Measurements from ENCODE around the gene LSG1.

Gene LSG1

DNA sequence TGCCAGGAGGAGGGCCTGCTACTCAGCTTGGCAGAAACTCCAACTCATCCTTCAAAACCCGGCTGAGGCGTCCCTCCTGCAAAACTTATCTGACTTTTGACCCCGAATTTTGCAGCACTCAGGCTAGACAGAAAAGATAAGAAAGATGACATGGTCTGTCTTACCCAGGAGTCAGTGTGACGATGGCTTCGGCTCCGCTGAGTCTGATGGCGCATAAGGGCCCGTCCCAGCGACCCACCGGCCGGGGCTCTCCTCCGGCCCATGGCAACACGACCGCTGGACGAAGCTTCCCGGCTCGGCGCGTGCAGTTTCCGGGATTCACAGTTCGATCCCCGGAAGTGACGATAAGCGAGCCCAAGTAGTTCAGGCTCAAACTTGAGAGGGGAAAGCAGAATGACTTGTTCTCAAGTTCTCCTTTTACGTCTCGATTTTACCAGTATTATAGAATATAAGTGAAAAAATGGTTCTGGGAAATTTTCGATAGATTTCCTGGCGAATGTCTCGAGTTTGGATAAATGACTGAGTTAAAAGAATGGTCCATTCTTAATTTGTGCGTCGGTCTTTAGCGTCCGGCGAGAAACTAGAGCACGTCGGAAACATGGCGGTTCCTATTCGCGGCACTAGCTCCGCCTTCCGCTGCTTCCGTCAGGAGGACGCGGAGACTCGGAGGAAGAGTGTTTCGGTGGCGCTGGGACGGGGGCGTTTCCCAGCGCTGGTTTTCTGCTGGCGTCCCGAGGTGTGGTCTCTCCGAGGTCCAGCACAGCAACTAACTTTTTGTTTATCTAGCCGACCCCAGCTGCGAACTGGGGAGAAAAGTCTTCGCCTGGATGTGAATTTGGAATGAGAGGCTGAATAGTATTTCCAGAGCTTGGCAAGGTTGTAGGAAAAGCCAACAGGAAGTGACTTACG is at the start of gene LSG1:
LSG1 (minus strand) TSS at position 292 of the 909 bp plus-strand sequence; CDS start at position 263, 29 bp downstream.
- peak; percentile 72 to 82 (median 80) for DNase-seq (ENCODE audit: low read depth in 4 of 4, low spot score in 1 of 4)

DNA sequence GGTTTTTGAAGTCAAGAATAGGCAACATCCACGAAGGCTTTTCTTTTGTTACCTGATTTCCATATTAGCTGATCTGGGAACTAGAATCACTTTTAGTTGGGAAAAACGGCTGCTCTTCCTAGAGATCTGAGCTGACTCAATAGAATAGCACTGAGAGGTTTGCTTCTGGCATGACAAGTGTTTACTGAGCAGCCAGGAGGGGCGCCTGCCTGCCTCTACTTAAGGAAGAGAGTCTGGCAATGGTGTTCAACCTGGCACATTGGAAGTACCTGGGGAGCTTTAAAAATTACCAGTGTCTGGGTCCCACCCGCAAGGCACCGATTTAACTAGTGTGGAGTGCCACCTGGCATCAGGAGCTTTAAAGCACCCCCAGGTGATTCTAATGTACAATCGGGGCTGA is 48.1 kb upstream of the LSG1 start:
- DNase-seq (ENCODE audit: low read depth in 4 of 4, low spot score in 1 of 4), result no peak

DNA sequence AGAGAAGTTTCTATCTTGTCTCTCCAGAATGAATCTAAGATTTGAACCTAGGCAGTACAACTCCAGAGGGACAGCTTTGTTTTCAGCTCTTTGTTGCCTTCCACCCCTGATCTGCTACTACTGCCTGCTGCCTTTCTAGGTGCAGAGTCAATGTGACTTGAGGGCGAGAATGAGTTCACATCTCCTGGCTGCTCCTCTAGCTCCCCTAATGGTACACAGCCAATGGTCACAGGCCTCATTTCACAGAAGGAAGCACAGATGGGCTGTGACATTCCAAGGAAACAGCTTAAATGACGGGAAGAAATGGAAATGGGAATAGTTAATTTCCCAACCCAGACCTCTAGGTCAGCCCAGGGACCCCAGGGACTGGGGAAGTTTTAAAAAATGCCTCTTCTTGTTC is 46.1 kb upstream of the LSG1 start:
- no peak for DNase-seq (ENCODE audit: low read depth in 4 of 4, low spot score in 1 of 4)

DNA sequence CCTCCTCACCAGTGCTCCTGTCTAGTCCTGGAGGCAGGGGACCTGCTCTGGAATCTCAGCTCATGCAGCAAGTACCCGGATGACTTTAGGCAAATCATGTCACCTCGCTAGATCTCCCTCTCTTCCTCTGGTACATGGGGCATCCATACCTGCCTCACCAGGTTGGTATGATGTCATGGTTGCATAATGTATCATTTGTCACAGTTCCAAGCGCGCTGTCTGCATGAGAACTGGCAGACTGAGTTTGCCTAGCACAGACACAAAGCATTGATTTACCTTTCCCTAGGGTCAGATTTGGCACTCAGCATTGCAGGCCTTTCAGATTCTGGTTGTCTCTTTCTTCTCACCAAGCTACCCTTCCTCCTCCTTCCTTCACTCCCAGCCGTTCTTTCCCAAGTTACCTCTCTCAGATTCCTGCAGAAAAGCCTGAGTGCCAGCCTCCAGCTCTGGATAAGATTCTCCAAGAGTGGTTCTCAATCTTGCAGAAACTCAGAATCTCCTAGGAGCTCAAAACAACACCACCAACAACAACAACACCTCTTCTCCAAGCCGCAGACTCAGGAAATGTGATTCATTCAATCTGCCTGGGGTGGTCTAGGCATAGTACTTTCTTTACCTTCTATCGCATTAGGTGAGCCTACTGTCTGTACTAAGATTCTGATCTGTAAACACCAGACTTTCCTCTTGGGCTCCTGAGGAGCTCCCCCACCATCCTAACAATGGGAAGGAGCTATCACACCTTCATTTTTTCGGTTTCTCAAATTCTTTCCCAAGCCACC is 43.2 kb upstream of the LSG1 start:
- DNase-seq (ENCODE audit: low read depth in 4 of 4, low spot score in 1 of 4), result no peak

DNA sequence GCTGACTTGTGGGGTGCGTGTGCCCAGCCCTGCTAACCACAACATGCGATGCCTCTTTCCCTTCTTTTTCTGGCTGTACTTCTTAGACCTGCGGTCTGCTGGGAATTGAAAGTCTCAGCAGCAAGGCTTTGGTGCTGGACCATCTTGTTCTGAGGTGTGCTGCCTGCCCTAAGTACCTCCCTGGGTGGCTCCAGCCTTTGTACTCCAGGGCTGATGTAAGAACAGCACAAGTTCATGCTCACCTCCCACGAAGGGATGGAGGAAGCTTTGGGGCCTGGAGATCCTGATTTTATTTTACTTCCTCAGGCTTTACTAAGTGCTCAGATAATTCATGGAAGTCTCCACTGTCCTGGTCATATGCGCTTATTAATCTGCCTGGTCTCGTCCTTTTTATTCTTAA is 42.6 kb upstream of the LSG1 start:
- DNase-seq (ENCODE audit: low read depth in 4 of 4, low spot score in 1 of 4), result no peak

DNA sequence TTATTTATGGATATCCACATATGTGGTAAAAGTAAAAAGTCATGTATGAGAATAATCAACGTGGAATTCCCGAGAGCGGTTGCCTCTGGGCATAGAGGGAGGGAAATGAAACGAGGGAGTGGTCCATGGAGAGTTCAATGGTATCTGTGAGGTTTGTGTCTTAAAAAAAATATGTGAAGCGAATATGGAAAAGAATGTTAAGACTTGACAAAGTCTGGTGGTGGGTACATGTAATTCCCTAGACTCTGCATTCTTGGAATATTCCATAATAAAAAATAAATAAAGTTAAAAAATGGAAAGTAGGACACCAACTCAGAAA is 42.1 kb upstream of the LSG1 start:
- no peak for DNase-seq (ENCODE audit: low read depth in 4 of 4, low spot score in 1 of 4)

DNA sequence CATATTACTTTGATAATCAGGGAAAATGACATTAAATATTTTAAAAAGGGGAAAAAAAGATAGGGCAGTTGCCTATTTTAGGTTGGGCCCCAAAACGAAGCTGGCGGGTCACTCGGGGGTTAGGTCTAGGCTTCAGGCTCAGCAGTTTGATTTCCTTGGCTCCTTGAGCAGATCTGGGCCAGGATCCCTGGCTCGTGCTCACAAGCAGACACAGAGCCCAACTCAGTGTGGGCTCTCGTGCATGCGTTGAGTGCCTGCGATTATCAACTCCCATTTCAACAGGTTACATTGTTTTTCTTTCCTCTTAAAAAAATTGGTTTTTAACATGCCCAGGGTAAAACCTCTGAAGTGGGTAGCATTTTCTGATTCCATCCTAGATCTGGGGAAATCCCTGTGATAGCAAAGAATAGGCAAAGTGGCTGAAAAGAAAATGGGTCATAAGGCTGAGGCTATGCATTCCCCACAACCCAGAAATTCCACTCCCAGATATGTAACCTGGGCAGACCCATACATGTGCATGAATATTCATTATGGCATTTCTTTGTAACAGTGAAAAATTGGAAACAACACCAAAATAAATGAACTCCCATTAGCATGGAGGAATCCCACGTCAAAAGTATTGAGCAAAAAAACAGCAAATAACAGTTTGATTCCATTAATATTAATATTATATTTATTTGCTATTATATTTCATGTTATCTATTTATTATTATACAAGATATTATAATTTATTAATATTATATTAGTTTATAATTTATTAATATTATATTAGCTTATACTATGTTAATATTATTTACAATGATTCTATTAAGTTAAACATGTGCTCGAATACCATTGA is 41.5 kb upstream of the LSG1 start:
- DNase-seq (ENCODE audit: low read depth in 4 of 4, low spot score in 1 of 4), result no peak

DNA sequence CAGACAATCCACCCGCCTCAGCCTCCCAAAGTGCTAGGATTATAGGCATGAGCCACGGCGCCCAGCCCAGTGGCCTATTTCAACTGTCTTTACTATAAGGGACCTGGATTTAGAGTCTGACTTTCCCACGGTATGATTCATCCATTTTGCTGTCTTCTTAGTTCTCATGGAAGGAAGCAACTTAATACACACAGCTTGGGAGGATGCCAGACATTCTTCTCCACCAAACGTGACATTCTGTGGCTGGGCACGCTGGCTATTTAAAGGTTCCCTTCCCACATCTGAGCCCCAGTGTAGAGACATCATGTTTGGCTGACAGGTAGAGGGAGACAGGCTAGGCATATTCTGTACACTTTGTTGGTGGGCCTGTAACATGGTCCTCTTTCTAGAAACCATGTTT is 39.9 kb upstream of the LSG1 start:
- DNase-seq (ENCODE audit: low read depth in 4 of 4, low spot score in 1 of 4), result no peak

DNA sequence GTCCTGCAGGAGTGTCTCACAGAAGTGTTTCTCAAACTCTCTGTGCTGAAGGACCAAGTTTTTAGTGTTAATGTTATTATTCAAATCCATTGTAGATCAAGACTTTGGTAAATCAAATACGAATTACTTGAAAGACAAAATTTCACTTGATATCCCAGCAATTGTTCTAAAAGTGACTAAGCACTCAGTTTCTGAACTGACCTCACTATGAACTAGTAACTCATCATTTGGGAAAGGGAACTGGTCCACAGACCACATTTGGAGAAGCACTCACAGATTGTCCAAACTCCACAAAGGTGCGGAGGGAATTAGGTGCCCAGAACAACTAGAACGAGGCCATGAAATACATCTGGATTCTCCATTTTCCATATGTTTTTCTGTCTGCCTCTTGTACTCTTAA is 39.3 kb upstream of the LSG1 start:
- no peak for DNase-seq (ENCODE audit: low read depth in 4 of 4, low spot score in 1 of 4)

DNA sequence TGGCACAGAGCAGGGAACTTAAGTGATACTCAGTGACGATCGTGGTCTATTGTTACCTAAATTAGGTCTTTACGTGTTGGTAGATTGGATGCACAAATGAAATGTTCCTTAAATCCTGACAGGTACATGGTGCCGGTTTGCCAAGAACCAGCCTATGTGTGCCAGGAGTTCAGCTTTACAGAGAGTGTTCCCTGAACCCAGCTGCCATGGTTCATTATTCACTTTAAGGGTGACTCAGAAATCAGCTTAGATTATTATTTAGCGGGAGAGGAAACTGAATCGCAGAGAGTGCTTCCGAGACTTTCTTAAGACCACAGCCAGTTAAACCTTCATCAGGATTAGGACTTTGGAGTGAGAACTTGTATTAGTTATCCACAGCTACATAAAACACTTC is 35.2 kb upstream of the LSG1 start:
- DNase-seq (ENCODE audit: low read depth in 4 of 4, low spot score in 1 of 4), result no peak

DNA sequence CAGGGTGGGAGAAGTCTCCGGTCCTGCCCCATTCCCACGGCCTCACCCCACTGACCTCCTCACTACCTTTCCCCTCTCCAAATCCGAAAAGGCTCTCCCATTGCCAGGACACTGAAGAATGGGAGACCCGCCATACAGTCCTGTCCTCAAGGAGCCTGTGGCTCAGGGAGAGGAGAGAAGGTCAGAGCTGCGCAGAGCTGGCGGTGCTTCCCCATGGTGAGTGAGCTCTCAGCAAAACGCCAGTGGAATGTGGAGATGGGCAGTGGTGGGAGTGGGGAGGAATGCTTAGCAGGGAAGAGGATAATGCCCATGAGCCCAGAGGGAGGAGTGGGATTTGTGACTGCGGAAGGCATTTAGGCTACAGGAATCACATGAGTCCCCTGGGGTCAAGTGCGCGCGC is 33.8 kb upstream of the LSG1 start:
- DNase-seq (ENCODE audit: low read depth in 4 of 4, low spot score in 1 of 4), result no peak

DNA sequence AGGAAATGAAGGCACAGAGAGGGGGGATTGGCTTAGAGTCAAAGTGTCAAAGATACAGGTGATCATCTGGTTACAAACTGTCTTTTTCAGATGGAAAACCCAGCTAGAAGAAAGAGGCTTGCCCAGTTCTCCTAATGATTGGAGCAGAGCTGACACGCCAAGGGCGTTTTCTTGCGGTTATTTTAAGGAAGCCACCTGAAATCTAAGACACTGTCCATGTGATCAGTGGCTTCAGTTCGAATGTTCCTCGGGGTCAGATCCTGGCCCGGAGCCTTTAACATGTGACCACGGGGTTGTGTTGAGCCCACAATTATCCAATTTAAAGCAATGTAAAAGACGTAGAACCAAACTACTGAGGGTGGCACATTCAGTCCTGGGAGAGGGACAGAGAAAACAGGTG is 33.2 kb upstream of the LSG1 start:
- DNase-seq (ENCODE audit: low read depth in 4 of 4, low spot score in 1 of 4), result no peak

DNA sequence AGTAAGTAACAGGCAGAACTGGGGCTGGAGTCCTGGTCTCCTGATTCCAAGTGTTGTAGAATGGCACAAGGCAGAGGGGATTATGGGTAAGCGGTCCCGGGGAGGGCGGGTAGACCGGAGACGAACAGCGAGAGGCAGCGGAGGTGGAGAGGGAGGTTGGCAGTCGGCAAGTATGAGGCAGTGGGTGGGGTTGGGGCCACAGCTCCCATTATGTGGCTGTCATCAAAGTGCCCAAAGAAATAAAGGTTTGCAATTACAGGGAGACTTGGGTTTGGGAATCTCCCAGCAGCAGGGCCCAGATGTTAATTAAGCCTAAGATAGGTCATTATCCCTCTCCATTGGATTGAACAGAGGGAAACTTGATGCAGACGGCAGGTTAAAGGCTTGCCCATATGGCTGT is 30.6 kb upstream of the LSG1 start:
- no peak for DNase-seq (ENCODE audit: low read depth in 4 of 4, low spot score in 1 of 4)

DNA sequence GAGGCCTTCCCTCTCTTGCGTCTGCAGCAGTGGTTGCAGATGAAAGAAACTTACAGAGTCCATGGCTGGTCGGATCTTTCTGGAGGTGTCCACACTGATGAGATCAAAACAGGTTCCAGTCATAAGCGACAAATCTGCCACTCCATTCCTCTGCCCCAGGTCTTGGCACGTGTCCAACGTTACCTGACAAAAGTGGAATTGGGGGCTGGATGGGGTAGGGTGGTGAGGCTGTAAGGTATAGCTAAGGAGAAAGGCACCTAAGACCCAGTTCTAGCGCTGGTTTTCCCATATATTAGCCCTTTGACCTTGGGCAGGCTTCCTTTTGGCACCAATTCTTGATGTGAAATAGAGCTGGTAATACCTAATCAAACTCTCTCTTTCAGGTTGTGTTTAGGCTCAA is 24.7 kb upstream of the LSG1 start:
- DNase-seq (ENCODE audit: low read depth in 4 of 4, low spot score in 1 of 4), result no peak

DNA sequence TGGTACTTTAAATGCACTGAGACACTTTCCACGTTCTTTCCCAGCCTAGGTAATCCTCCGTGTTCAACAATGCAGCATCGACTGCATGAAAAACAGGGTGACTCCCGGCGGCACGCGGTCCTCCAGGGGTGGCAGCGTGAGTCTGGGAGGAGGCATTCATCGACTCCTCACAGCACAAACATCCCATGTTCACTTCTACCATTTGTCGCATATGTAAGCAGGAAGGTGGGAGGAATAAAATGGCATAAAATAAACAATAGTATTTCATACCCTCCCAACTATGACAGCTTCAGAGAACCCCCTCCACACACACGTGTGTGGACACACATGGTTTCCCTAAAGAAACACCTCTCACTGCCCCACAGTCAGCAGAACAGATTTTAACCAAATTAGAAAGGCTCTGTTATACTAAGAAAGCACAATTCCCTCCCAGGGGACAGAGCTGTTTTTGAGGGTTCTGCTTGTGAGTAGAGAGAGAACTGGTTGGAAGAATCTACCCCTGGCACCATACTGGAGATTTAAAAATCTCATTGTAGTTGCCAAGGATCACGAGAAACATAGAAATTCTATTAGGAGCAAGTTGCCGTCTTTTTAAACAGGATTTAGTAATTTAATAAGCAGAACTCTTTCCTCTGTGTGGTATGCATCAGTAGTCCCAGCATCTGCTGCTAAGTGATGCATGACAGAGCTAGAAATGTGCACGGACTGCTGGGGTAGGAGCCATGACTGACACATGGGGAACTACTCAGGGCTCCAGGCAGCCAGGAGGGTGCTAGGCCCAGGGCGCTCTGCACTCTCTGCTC is 19.7 kb upstream of the LSG1 start:
- DNase-seq (ENCODE audit: low read depth in 4 of 4, low spot score in 1 of 4), result no peak

DNA sequence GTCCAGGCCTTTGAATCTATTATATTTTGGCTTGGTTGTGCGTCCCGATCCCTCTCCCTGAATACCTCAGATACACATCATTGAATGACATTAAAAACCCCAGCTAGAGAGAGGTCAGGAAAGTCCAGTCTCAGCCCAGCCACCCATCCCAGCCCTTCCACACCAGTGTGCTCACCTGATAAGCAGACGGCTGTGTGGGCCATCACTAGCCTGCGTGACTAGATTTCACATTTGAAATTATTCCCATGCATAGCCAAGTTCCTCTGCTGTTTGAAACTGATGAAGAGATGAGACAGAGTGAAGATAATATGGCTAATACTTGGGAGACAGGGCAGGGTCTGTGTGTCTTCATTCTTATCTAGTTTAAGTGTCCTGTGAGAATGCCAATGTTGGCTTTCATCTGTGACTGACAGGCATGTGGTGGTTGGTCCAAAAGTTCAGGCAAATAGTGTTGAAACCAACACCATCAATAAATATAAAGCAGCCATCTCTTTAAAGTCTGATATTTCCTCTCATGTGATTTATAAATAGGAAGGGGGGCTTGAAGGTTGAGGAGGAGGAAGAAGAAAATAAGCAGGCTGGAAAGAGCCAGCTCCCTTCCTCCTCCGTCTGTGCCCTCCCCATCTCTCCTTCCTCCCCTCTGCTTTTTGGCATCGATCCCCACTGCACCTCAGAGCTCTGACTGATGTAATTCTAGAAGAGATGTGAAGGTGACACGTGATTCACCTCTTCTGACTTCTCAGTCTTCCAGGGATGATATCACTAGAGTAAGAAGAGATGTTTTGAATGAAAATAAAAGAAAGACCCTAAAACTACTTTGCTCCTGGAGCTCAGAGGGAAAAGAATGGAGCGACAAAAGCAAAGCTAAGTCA is 18.7 kb upstream of the LSG1 start:
- DNase-seq (ENCODE audit: low read depth in 4 of 4, low spot score in 1 of 4), result no peak

DNA sequence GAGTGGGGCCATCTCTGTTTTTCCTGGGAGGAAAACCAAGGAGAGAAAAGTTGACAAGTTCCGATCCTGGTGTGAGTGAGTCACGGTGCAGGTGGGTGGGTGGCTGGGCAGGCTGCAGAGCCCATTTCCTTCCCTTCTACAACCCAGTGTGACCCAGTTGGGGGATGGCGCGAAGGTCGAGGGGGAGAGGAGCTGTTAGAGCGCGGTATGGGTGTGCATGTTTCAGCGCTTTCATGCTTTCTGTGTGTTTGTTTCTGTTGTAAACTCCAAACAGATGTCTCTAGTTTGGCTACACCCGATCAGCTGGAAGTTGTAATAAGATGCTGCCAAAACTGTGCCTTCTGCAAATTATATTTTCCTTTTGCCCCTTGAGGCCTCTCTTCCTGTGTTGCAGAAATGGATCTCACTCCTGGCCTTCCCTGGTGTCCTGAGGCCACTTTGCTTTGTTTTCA is 17.5 kb upstream of the LSG1 start:
- DNase-seq (ENCODE audit: low read depth in 4 of 4, low spot score in 1 of 4), result no peak

DNA sequence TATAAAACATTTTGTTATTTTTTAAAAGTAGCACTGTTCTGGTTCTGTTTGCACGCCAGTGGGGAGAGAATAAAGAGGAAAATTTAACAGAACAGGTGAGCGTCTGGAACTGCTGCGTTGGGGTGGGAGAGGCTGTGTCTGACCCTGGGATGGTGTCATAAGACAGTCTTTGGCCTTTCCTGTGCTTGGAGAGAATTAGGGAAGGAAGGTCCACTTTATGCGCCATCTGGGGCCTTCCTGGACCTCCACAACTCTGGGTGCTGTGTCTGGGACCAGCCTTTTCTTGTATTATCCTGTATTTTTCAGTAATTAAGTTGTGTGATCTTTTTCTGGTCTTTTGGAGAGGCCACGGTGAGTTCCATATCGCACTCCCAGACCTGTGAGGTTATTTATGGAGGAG is 17.0 kb upstream of the LSG1 start:
- DNase-seq (ENCODE audit: low read depth in 4 of 4, low spot score in 1 of 4), result no peak

DNA sequence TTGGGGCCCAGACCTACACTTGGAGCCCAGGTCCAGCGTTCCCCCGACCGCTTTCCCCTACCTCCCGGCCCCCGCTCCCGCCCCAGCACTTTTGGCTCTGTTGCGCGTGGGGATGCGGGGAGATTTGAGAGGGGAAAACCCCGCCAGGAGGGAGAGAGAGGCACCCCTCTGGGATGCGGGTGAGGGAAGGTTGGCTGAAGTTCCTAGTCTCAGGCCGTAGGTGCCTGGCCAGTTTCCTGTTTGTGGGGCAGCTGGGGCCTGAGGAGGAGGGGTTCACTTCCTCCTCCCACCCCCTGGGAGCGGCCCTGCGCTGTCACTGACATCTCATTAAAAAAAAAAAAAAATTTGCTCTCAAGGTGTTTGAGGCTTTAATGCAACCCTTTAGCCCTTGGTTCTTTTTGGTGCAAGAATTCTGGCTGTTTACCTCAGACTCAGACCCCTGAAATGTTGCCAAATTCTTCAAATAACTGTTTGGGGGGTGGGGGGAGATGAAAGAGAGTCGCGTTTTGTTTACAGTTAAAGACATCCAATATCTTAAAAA is 16.3 kb upstream of the LSG1 start:
- no peak for DNase-seq (ENCODE audit: low read depth in 4 of 4, low spot score in 1 of 4)

All from stimulated activated CD4-positive, alpha-beta T cell treated with anti-CD3 and anti-CD28 coated beads, Interleukin-1b, Interleukin-23, amount 100 ng/mL, for 24 hours (primary cell).